GM12892 (cell line): ENCODE results near the gene CLEC4A.
"Not testable (repeated sequence)": the region's sequence is repeated elsewhere in the genome, so short reads cannot be mapped to it uniquely, and the experiment has no call there.

ENCODE experiments used
- POLR2A ChIP-seq: IDR thresholded peaks from 2 replicates; pipeline ENCODE4 v1.6.1; 2011; ENCODE audit warnings: low read depth, low read length, control low read depth
- TAF1 ChIP-seq: IDR thresholded peaks from 2 replicates; pipeline ENCODE4 v1.6.1; 2011; ENCODE audit warnings: low read depth, mild to moderate bottlenecking, control low read depth, low read length, borderline replicate concordance

GRCh38 chr12:8172911-8173310 is 49.5 kb downstream of the CLEC4A start:
- not testable (repeated sequence) for TF ChIP-seq POLR2A, TAF1
